Measurements from ENCODE around the gene RPS15. TPM values are rescaled to one million over a fixed set of nuclear protein-coding genes. Genes with fewer than 3 reads are reported as not detected.
A peak's percentile ranks its signal among the peaks of the same experiment; 100 is the strongest.
"Not testable (repeated sequence)": the region's sequence is repeated elsewhere in the genome, so short reads cannot be mapped to it uniquely, and the experiment has no call there.

The RPS15 gene
- total RNA-seq, 1 experiment from 2014 or later, result 1,862 TPM

DNA sequence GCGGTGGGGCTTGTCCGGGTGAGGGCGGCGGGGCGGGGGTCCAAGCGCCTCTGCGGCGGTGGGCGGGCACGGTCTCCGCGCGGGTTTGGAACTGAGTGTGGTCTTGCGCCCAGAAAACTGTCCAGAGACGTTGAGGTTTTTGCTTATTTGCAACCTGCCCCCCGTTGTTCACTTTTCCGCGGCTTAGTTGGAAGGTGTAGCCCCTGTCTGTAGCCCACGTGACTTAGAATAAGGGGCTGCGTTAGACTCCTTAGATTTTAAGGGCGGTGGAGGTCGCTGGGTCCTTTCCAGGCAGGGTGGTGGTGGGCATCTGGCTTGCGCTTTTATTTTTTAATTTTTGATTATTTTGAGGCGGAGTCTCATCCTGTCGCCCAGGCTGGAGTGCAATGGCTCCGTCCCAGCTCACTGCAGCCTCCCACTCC, 748 bp downstream of the RPS15 start:
- Histone ChIP-seq H3K27me3 (ENCODE audit: insufficient read depth, low read length) (no peaks in the 10 kb centered on the region), H3K79me2 (ENCODE audit: insufficient read depth, low read length) (peaks cover 45% of the 10 kb centered on the region), H3K4me1 (ENCODE audit: control insufficient read depth in 1 of 2, insufficient read depth in 2 of 2, low read length in 2 of 2) (peaks cover 47 to 66% of the 10 kb centered on the region in 2 experiments), H3K9ac (ENCODE audit: low read length) (peak overlapping the region; percentile 98), H3K36me3 (ENCODE audit: control insufficient read depth in 1 of 2, insufficient read depth in 2 of 2, low read length in 2 of 2) (peaks cover 18 to 42% of the 10 kb centered on the region in 2 experiments), H3K27ac (ENCODE audit: low read depth, low read length) (peak overlapping the region; percentile 82), H3K4me2 (ENCODE audit: low read length) (peak overlapping the region; percentile 93), H3K4me3 (replicated peaks in 1 of 2; ENCODE audit: low read depth in 1 of 2, low read length in 2 of 2) (peak overlapping the region; percentile 76 to 96), H3K9me3 (ENCODE audit: control insufficient read depth in 1 of 2, insufficient read depth in 1 of 2, low read depth in 1 of 2, low read length in 2 of 2) (no peaks in the 10 kb centered on the region), H3K9me2 (ENCODE audit: insufficient read depth) (no peaks in the 10 kb centered on the region), H4K20me1 (ENCODE audit: insufficient read depth) (peaks cover 21% of the 10 kb centered on the region; the same call in 1 of the 2 replicates), H2AFZ (ENCODE audit: low read depth, low read length, poor library complexity, severe bottlenecking) (no peak overlapping the region)
- ChIA-PET RAD21 (ENCODE audit: low non-redundant PET in 1 of 2, low total read pairs in 2 of 2, uncharacterized antibody in 2 of 2, unreplicated experiment in 2 of 2) (no interaction called here), POLR2A (no interaction called here), CTCF (no interaction called here)
- DNase-seq (ENCODE audit: low read depth, low spot score) (no peak), ATAC-seq (no peak)
- TF ChIP-seq YY1 (IDR thresholded peaks at IDR 0.05; ENCODE audit: extremely low read depth, insufficient replicate concordance, low read depth, low read length), result no peak
- TF ChIP-seq SRF (IDR thresholded peaks at IDR 0.05; ENCODE audit: low read depth), result no peak
- TF ChIP-seq, protein P1, sequence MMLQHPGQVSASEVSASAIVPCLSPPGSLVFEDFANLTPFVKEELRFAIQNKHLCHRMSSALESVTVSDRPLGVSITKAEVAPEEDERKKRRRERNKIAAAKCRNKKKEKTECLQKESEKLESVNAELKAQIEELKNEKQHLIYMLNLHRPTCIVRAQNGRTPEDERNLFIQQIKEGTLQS (IDR thresholded peaks at IDR 0.05), result no peak
- no peak for TF ChIP-seq EZH2phosphoT487 (IDR thresholded peaks at IDR 0.05; ENCODE audit: borderline replicate concordance)
- no peak for TF ChIP-seq ZNF274 (IDR thresholded peaks at IDR 0.05; ENCODE audit: low read depth, low read length)
- TF ChIP-seq, protein P2, sequence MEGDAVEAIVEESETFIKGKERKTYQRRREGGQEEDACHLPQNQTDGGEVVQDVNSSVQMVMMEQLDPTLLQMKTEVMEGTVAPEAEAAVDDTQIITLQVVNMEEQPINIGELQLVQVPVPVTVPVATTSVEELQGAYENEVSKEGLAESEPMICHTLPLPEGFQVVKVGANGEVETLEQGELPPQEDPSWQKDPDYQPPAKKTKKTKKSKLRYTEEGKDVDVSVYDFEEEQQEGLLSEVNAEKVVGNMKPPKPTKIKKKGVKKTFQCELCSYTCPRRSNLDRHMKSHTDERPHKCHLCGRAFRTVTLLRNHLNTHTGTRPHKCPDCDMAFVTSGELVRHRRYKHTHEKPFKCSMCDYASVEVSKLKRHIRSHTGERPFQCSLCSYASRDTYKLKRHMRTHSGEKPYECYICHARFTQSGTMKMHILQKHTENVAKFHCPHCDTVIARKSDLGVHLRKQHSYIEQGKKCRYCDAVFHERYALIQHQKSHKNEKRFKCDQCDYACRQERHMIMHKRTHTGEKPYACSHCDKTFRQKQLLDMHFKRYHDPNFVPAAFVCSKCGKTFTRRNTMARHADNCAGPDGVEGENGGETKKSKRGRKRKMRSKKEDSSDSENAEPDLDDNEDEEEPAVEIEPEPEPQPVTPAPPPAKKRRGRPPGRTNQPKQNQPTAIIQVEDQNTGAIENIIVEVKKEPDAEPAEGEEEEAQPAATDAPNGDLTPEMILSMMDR (IDR thresholded peaks at IDR 0.05 in 2 of 3, conservative IDR thresholded peaks at IDR 0.05 in 1 of 3; ENCODE audit: borderline replicate concordance in 1 of 3, insufficient read depth in 1 of 3, low read depth in 2 of 3, low read length in 2 of 3), result no peak
- TF ChIP-seq ELF1 (IDR thresholded peaks at IDR 0.05; ENCODE audit: borderline replicate concordance, low read depth), result no peak
- TF ChIP-seq RAD21 (IDR thresholded peaks at IDR 0.05; ENCODE audit: low read depth), result no peak
- intact Hi-C loops (cut with micrococcal nuclease), result no loop called here
- BruUV-seq (replicated peaks), result no TSS peak

DNA sequence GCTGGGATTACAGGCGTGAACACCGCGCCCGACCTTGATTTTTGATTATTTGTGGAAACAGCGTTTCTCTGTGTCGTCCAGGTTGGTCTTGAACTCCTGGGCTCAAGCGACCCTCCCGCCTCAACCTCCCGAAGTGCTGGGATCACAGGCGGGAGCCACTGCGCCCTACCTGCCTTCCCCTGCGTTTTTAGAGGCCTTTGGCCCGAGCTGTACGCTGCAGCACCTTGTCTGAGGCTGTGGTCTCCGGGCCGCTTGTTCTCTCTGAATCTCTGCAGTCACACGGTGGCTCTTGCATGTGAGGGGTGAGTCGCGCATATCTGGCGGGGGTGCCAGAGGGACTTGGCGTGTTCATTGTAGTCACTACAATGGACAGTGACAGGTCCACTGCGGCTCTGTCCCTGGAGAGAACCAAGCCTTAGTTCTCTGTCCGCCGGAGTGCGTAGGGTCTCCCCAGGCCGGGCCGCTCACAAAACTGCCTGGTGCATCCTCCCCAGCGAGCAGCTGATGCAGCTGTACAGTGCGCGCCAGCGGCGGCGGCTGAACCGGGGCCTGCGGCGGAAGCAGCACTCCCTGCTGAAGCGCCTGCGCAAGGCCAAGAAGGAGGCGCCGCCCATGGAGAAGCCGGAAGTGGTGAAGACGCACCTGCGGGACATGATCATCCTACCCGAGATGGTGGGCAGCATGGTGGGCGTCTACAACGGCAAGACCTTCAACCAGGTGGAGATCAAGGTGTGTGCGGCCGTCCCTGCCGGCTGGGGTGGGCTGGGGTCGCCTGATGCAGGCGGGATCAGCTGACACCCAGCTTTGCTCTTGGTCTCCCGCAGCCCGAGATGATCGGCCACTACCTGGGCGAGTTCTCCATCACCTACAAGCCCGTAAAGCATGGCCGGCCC, 1.6 kb downstream of the RPS15 start:
- Histone ChIP-seq H3K36me3 (ENCODE audit: control insufficient read depth in 1 of 2, insufficient read depth in 2 of 2, low read length in 2 of 2) (peaks cover 18 to 35% of the 10 kb centered on the region in 2 experiments), H3K4me3 (replicated peaks in 1 of 2; ENCODE audit: low read depth in 1 of 2, low read length in 2 of 2) (peak overlapping the region; percentile 76 to 96), H3K4me1 (ENCODE audit: control insufficient read depth in 1 of 2, insufficient read depth in 2 of 2, low read length in 2 of 2) (peaks cover 56 to 74% of the 10 kb centered on the region in 2 experiments), H3K79me2 (ENCODE audit: insufficient read depth, low read length) (peaks cover 45% of the 10 kb centered on the region), H3K4me2 (ENCODE audit: low read length) (peak overlapping the region; percentile 93), H3K27ac (ENCODE audit: low read depth, low read length) (peak overlapping the region; percentile 82), H4K20me1 (ENCODE audit: insufficient read depth) (peaks cover 21% of the 10 kb centered on the region; the same call in 1 of the 2 replicates), H3K9ac (ENCODE audit: low read length) (peak overlapping the region; percentile 98)
- H3K9me2 ChIP-seq (ENCODE audit: insufficient read depth); DNase-seq (ENCODE audit: low read depth, low spot score); H3K27me3 ChIP-seq (ENCODE audit: insufficient read depth, low read length); BruUV-seq (replicated peaks); POLR2A ChIA-PET; ATAC-seq; CTCF ChIA-PET; RAD21 ChIA-PET (ENCODE audit: low non-redundant PET in 1 of 2, low total read pairs in 2 of 2, uncharacterized antibody in 2 of 2, unreplicated experiment in 2 of 2); intact Hi-C loops (cut with micrococcal nuclease); H2AFZ ChIP-seq (ENCODE audit: low read depth, low read length, poor library complexity, severe bottlenecking); H3K9me3 ChIP-seq (ENCODE audit: control insufficient read depth in 1 of 2, insufficient read depth in 1 of 2, low read depth in 1 of 2, low read length in 2 of 2): not testable (repeated sequence)
